Measurements from ENCODE around the gene PTRHD1. TPM values are rescaled to one million over a fixed set of nuclear protein-coding genes. Genes with fewer than 3 reads are reported as not detected.
A peak's percentile ranks its signal among the peaks of the same experiment; 100 is the strongest.

Gene PTRHD1
- total RNA-seq, 4 donors from 2014 or later: 22.9 to 53.3 (median 31.6) TPM

DNA sequence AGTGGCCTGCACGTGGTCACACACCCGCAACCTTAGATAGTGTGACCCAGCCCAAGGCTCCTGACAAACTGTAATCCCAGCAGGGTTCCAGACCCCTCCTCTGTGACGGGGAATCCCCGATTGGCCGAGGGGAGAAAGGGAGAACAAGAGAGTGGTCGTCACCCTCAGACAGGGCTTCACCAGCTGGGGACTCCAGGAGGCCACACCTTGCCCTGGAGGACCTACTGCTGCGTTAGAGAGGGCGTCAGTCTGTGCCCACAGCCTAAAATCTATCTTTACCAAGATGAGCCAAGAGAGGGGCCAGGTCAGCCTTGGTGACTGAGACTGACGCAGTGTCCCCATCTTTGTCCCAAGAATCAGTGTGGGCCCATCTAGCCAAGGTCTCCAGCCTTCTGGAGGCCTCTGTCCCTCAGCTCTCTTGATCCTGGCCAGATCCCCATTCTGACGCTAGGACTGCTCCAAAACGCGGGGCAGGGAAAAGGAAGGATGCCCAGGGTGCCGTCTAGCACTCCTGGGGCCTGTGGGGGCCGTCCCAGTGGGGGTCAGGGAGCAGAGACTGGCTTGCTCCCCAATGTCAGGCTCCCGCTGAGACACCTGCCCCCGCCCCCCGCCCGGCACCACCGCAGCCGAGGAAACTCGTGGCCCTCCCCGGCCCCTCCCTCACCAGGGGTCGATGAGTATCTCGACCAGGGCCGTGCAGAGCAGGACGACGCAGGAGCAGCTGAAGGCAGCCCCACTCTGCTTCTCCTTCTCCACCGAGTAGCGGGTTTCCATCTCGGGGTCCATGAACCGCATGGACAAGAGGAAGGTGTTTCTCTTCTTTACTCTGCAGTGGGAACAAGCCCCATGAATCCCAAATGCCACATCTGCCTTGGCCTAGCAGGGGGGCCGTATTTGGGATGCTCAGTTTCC is 40.9 kb upstream of the PTRHD1 start:
- DNase-seq (ENCODE audit: low spot score in 2 of 2): no peak
- no peak for TF ChIP-seq POLR2AphosphoS5 (IDR thresholded peaks at IDR 0.05)
- TF ChIP-seq, protein P1, sequence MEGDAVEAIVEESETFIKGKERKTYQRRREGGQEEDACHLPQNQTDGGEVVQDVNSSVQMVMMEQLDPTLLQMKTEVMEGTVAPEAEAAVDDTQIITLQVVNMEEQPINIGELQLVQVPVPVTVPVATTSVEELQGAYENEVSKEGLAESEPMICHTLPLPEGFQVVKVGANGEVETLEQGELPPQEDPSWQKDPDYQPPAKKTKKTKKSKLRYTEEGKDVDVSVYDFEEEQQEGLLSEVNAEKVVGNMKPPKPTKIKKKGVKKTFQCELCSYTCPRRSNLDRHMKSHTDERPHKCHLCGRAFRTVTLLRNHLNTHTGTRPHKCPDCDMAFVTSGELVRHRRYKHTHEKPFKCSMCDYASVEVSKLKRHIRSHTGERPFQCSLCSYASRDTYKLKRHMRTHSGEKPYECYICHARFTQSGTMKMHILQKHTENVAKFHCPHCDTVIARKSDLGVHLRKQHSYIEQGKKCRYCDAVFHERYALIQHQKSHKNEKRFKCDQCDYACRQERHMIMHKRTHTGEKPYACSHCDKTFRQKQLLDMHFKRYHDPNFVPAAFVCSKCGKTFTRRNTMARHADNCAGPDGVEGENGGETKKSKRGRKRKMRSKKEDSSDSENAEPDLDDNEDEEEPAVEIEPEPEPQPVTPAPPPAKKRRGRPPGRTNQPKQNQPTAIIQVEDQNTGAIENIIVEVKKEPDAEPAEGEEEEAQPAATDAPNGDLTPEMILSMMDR (IDR thresholded peaks at IDR 0.05): no peak
- no peak overlapping the region for H3K27ac ChIP-seq
- H3K4me1 ChIP-seq: no peaks in the 10 kb centered on the region
- no peaks in the 10 kb centered on the region for H3K27me3 ChIP-seq
- peaks cover 61% of the 10 kb centered on the region for H3K36me3 ChIP-seq
- no peak overlapping the region for H3K4me3 ChIP-seq
- WGBS: 93% methylated on average over 16 of the region's 32 CpGs
- no peaks in the 10 kb centered on the region for H3K9me3 ChIP-seq

DNA sequence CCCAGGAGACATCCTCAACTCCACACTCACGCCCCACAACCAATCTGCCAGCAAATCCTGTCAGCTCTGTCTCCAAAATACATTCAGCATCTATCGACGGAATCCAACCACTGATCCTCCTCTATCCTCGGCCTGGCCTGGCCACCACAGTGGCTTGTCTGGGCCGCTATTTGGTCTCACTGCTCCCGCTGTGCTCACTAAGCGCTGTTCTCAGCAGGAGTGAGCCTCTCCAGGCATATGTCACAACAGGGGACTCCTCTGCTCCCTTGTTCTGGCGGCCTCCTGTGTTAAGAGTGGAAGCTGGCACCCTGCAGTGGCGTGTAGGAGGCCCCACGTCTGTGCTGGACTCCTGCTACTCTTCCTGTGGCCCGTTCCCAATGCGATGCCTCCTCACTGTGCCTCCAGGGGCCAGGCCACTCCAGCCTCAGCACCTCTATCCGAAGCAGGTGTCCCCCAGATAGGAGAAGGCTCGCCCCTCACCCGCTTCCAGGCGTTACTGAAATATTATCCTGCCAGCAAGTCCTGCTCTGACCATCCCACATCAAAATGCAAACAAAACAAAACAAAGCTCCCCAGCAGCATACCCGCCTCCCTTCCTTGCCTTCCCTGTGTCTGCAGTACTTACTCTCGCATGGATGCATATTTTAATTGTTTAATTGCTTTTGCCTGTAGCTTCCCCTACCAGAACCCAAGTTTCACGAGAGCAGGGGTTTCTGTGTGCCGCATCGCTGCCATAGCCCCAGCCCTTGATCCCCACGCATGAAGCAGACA is 39.9 kb upstream of the PTRHD1 start:
- TF ChIP-seq EP300 (IDR thresholded peaks at IDR 0.05) (no peak), POLR2A (IDR thresholded peaks at IDR 0.05) (no peak), POLR2AphosphoS5 (IDR thresholded peaks at IDR 0.05) (no peak)
- TF ChIP-seq, protein P1 (IDR thresholded peaks at IDR 0.05): no peak
- Histone ChIP-seq H3K36me3 (peaks cover 56% of the 10 kb centered on the region), H3K9me3 (no peaks in the 10 kb centered on the region), H3K27me3 (no peaks in the 10 kb centered on the region), H3K4me1 (peaks cover 1% of the 10 kb centered on the region), H3K4me3 (no peak overlapping the region), H3K27ac (no peak overlapping the region)
- peak in 1 of 2 donors; percentile 21 for DNase-seq (ENCODE audit: low spot score in 2 of 2)
- 90% methylated on average over 22 of the region's 22 CpGs for WGBS

DNA sequence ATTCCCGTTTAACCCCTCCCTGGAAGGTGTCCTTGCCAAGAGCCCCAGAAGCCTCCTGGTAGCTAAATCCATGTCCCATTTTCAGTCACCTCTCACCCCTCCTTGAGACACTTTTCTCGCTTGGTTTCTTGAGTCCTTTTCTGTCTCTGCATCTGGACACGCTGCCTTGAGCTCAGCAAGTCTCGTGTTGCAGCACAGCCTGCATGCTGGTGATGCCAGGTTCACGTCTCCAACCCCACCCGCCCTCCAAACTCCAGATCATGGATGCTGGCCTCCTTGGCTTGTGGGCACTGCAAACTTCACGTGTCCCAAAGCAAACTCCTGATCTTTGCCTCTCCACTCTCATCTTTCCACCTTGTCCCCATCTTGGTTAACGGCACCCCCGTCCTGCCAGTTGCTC is 39.3 kb upstream of the PTRHD1 start:
- TF ChIP-seq EP300 (IDR thresholded peaks at IDR 0.05): no peak
- TF ChIP-seq, protein P1 (IDR thresholded peaks at IDR 0.05): no peak
- Histone ChIP-seq H3K4me3 (no peak overlapping the region), H3K4me1 (peaks cover 7% of the 10 kb centered on the region), H3K27me3 (no peaks in the 10 kb centered on the region), H3K27ac (no peak overlapping the region), H3K9me3 (no peaks in the 10 kb centered on the region), H3K36me3 (peaks cover 51% of the 10 kb centered on the region)
- WGBS: 64% methylated on average over 9 of the region's 9 CpGs
- DNase-seq (ENCODE audit: low spot score in 2 of 2): peak in 1 of 2 donors; percentile 32

DNA sequence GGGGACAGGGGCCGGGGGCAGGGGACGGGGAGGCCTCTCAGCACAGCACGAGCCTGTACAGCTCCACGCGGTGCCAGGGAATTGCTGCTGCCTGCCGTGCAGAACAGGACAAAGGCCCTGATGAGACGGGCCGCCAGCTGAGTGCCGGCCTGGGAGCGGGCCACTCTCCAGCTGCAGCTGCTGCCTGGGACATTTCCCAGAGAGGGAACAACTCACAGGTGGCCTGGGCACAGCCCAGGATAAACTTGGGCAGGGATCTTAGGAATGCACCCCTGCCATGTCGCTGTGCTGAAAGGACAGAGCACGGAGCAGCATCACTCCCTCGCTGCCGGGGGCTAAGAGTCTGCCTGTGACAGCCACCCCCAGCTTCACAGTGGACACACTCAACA is 38.9 kb upstream of the PTRHD1 start:
- no peaks in the 10 kb centered on the region for H3K27me3 ChIP-seq
- WGBS: 53% methylated on average over 4 of the region's 14 CpGs
- no peak overlapping the region for H3K4me3 ChIP-seq
- H3K36me3 ChIP-seq: peaks cover 46% of the 10 kb centered on the region
- TF ChIP-seq POLR2AphosphoS5 (IDR thresholded peaks at IDR 0.05): no peak
- no peak overlapping the region for H3K27ac ChIP-seq
- DNase-seq (ENCODE audit: low spot score in 2 of 2): peak in 1 of 2 donors; percentile 35
- H3K9me3 ChIP-seq: no peaks in the 10 kb centered on the region
- H3K4me1 ChIP-seq: peaks cover 8% of the 10 kb centered on the region

DNA sequence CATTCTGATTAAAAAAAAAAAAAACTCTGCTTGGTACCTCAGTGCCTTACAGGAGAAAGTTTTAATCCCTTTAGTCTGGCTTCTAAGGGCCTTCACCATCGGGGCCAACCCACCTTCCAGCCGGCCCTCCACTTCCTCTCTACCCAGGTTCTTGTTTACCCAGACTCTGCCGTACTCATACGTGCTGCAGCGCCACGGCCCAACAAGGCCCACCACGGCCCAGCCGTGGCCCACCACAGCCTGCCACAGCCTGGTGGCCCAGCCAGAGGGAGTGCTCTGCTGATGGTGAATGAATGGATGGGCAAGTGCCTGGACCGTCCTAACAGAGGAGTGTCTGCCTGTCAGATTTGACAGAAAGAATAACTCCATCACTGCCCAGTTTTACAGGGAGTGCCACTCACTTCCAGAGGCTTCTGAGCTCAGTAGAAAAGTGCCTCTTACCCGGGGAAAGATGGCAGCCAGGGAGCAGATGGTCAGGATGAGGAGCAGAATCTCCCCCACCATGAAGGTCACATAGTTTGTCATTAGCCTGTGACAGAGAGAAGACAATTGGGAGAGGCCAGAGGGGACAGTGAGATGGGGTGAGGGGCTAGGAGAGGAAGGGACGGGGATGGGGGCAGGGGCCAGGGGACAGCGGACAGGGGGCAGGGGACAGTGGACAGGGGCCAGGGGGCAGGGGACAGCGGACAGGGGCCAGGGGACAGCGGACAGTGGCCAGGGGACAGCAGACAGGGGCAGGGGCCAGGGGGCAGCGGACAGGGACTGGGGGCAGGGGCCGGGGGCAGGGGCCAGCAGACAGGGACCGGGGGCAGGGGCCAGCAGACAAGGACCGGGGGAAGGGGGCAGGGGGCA is 38.3 kb upstream of the PTRHD1 start:
- Histone ChIP-seq H3K27me3 (no peaks in the 10 kb centered on the region), H3K9me3 (no peaks in the 10 kb centered on the region), H3K4me3 (no peak overlapping the region), H3K4me1 (peaks cover 8% of the 10 kb centered on the region), H3K27ac (no peak overlapping the region), H3K36me3 (peaks cover 40% of the 10 kb centered on the region)
- TF ChIP-seq POLR2AphosphoS5 (IDR thresholded peaks at IDR 0.05): no peak
- TF ChIP-seq, protein P1 (IDR thresholded peaks at IDR 0.05): no peak
- peak; percentile 45 to 56 for DNase-seq (ENCODE audit: low spot score in 2 of 2)
- 84% methylated on average over 12 of the region's 18 CpGs for WGBS
